ENCODE data around the gene STRADA.

STRADA gene

GRCh38 chr17:63693411-63694113 is 48.0 kb downstream of the STRADA start:
- TF ChIP-seq CTCF (IDR thresholded peaks at IDR 0.05; ENCODE audit: low read depth, low read length, missing control alignments) = no peak
- DNase-seq (ENCODE audit: low read depth) = no peak
- H3K4me3 ChIP-seq (ENCODE audit: low read depth, low read length) = no peak overlapping the region

- no peak for TF ChIP-seq CTCF (IDR thresholded peaks at IDR 0.05; ENCODE audit: low read depth, low read length, missing control alignments)
- no peak overlapping the region for H3K4me3 ChIP-seq (ENCODE audit: low read depth, low read length)
- no peak for DNase-seq (ENCODE audit: low read depth)
Observed at GRCh38 chr17:63692195-63692816, 49.3 kb downstream of the STRADA start.

- TF ChIP-seq CTCF (IDR thresholded peaks at IDR 0.05; ENCODE audit: low read depth, low read length, missing control alignments) = no peak
- no peak for DNase-seq (ENCODE audit: low read depth)
- no peak overlapping the region for H3K4me3 ChIP-seq (ENCODE audit: low read depth, low read length)
Observed at GRCh38 chr17:63689479-63689878, 52.1 kb downstream of the STRADA start.

GRCh38 chr17:63688396-63689020 is 53.1 kb downstream of the STRADA start:
- no peak for TF ChIP-seq CTCF (IDR thresholded peaks at IDR 0.05; ENCODE audit: low read depth, low read length, missing control alignments)

GRCh38 chr17:63686138-63686685 is 55.4 kb downstream of the STRADA start:
- TF ChIP-seq CTCF (IDR thresholded peaks at IDR 0.05; ENCODE audit: low read depth, low read length, missing control alignments) = no peak
- no peak for DNase-seq (ENCODE audit: low read depth)
- no peak overlapping the region for H3K4me3 ChIP-seq (ENCODE audit: low read depth, low read length)

More at GRCh38 chr17:63688396-63689020, 53.1 kb downstream of the STRADA start:
- no peak overlapping the region for H3K4me3 ChIP-seq (ENCODE audit: low read depth, low read length)
- DNase-seq (ENCODE audit: low read depth) = no peak

- no peak for DNase-seq (ENCODE audit: low read depth)
- no peak for TF ChIP-seq CTCF (IDR thresholded peaks at IDR 0.05; ENCODE audit: low read depth, low read length, missing control alignments)
- H3K4me3 ChIP-seq (ENCODE audit: low read depth, low read length) = no peak overlapping the region
Observed at GRCh38 chr17:63685578-63685977, 56.0 kb downstream of the STRADA start.

Measured in GM12864 (cell line).